Right atrium auricular region (tissue), 2 donors: ENCODE measurements around the gene TOPAZ1. TPM values are rescaled to one million over a fixed set of nuclear protein-coding genes. Genes with fewer than 3 reads are reported as not detected.

Source experiments
- DNase-seq: peaks from one replicate; pipeline ENCODE4 v3.0.0-alpha.2; 2019; ENCODE audit warnings: low spot score
- H3K27ac ChIP-seq, 2 donors: fragments of 200-600 bp; sonication (generic); 1 replicate in 1 of 2; 2 replicates in 1 of 2; pipeline ENCODE4 v1.5.1; 2016 to 2019
- H3K27me3 ChIP-seq, 2 donors: fragments of 200-600 bp; sonication (generic); one replicate each; pipeline versions ENCODE4 v1.5.1 to v1.6.0; 2017 to 2019
- H3K36me3 ChIP-seq: fragments of 200-600 bp; sonication (generic); one replicate; pipeline ENCODE4 v1.5.1; 2016
- H3K4me1 ChIP-seq, 2 donors: fragments of 200-600 bp; sonication (generic); one replicate each; pipeline versions ENCODE4 v1.5.1 to v1.6.0; 2017 to 2019
- H3K4me3 ChIP-seq, 2 donors: fragments of 200-600 bp; sonication (generic); 1 replicate in 1 of 2; 2 replicates in 1 of 2; pipeline ENCODE4 v1.5.1; 2017 to 2019; ENCODE audit warnings: mild to moderate bottlenecking in 1 of 2, moderate library complexity in 1 of 2
- H3K9me3 ChIP-seq, 2 donors: fragments of 200-600 bp; sonication (generic); one replicate each; pipeline ENCODE4 v1.5.1; 2019
- CTCF ChIP-seq, 2 donors: fragments of 200-600 bp; sonication (generic); IDR thresholded peaks; one replicate each; pipeline ENCODE4 v1.5.1; 2019; ENCODE audit warnings: antibody characterized with exemption in 2 of 2
- total RNA-seq, 2 donors: library from RNA; depleted of rRNA; stranded (reverse); fragments of >200 nt; gene quantifications; one replicate each; pipeline ENCODE4 v1.1.0, GENCODE V29; 2016

TOPAZ1 gene
- total RNA-seq, 2 donors from 2014 or later, result not detected

- TF ChIP-seq CTCF (IDR thresholded peaks at IDR 0.05), result no peak
- no peaks in the 10 kb centered on the region for H3K9me3 ChIP-seq
- H3K27ac ChIP-seq, result no peak overlapping the region
- no peak overlapping the region for H3K4me3 ChIP-seq
- H3K36me3 ChIP-seq, result no peaks in the 10 kb centered on the region
- no peak for DNase-seq
- no peaks in the 10 kb centered on the region for H3K4me1 ChIP-seq
- no peaks in the 10 kb centered on the region for H3K27me3 ChIP-seq
Measured at GRCh38 chr3:44227632-44228031, 14.1 kb upstream of the TOPAZ1 start.

- TF ChIP-seq CTCF (IDR thresholded peaks at IDR 0.05), result no peak
- no peak for DNase-seq
- Histone ChIP-seq H3K27ac (no peak overlapping the region), H3K4me1 (no peaks in the 10 kb centered on the region), H3K36me3 (no peaks in the 10 kb centered on the region), H3K9me3 (no peaks in the 10 kb centered on the region), H3K4me3 (no peak overlapping the region), H3K27me3 (no peaks in the 10 kb centered on the region)
Measured at GRCh38 chr3:44228900-44229299, 12.8 kb upstream of the TOPAZ1 start.

- no peak for DNase-seq
- no peaks in the 10 kb centered on the region for H3K9me3 ChIP-seq
- no peak overlapping the region for H3K4me3 ChIP-seq
- H3K27me3 ChIP-seq, result no peaks in the 10 kb centered on the region
- no peak overlapping the region for H3K27ac ChIP-seq
- no peaks in the 10 kb centered on the region for H3K36me3 ChIP-seq
- TF ChIP-seq CTCF (IDR thresholded peaks at IDR 0.05), result no peak
- peaks cover 0 to 9% of the 10 kb centered on the region in 2 donors for H3K4me1 ChIP-seq
Measured at GRCh38 chr3:44232407-44232806, 9.3 kb upstream of the TOPAZ1 start.

- no peaks in the 10 kb centered on the region for H3K27me3 ChIP-seq
- H3K4me3 ChIP-seq, result no peak overlapping the region
- no peak for DNase-seq
- peaks cover 0 to 9% of the 10 kb centered on the region in 2 donors for H3K4me1 ChIP-seq
- TF ChIP-seq CTCF (IDR thresholded peaks at IDR 0.05), result no peak
- no peaks in the 10 kb centered on the region for H3K9me3 ChIP-seq
- no peak overlapping the region for H3K27ac ChIP-seq
- no peaks in the 10 kb centered on the region for H3K36me3 ChIP-seq
Measured at GRCh38 chr3:44234648-44235268, 6.9 kb upstream of the TOPAZ1 start.

- DNase-seq, result peak; percentile 87
- Histone ChIP-seq H3K4me3 (no peak overlapping the region), H3K27me3 (no peaks in the 10 kb centered on the region), H3K4me1 (peaks cover 0 to 9% of the 10 kb centered on the region in 2 donors), H3K36me3 (no peaks in the 10 kb centered on the region), H3K9me3 (no peaks in the 10 kb centered on the region), H3K27ac (peak overlapping the region in 1 of 2 donors; percentile 20)
- peak; percentile 81 to 83 for TF ChIP-seq CTCF (IDR thresholded peaks at IDR 0.05)
Measured at GRCh38 chr3:44235604-44236484, 5.8 kb upstream of the TOPAZ1 start.
